A673 (cell line): ENCODE results near the gene SH3PXD2B. TPM values are rescaled to one million over a fixed set of nuclear protein-coding genes. Genes with fewer than 3 reads are reported as not detected.

Source experiments
- BruUV-seq: library from RNA; stranded (reverse); fragments of 400-500 nt; replicated peaks from 2 replicates; lab custom pipeline; 2021; lab: Mats Ljungman, UMichigan
- CTCF ChIA-PET: fragments of 300-600 bp; sonication (Branson Sonifier 250); formaldehyde crosslinking; loops from one replicate; lab custom pipeline; 2022; ENCODE audit warnings: antibody characterized with exemption; lab: Charles Lee
- POLR2A ChIA-PET: fragments of 300-600 bp; sonication (Branson Sonifier 250); formaldehyde crosslinking; loops from one replicate; lab custom pipeline; 2022; ENCODE audit warnings: antibody characterized with exemption; ENCODE audit not compliant: low non-redundant PET; lab: Charles Lee
- DNase-seq: peaks from one replicate; pipeline ENCODE4 v3.0.0-alpha.2; 2015; ENCODE audit warnings: low spot score
- H3K27ac ChIP-seq: fragments of 200-600 bp; sonication (generic); 2 replicates; pipeline ENCODE4 v1.5.1; 2016; ENCODE audit warnings: mixed run types, low read depth, mild to moderate bottlenecking, mixed read lengths, antibody characterized with exemption, low read length; ENCODE audit not compliant: poor library complexity, severe bottlenecking
- H3K27me3 ChIP-seq: fragments of 200-600 bp; sonication (generic); replicated peaks from 2 replicates; pipeline ENCODE4 v1.6.1; 2017; ENCODE audit warnings: mixed run types, low read depth, mild to moderate bottlenecking, mixed read lengths, antibody characterized with exemption, low read length; ENCODE audit not compliant: insufficient read depth, poor library complexity
- H3K36me3 ChIP-seq: fragments of 200-600 bp; sonication (generic); 2 replicates; pipeline ENCODE4 v1.6.1; 2016; ENCODE audit warnings: mixed run types, mild to moderate bottlenecking, mixed read lengths, antibody characterized with exemption, low read length; ENCODE audit not compliant: insufficient read depth, poor library complexity, severe bottlenecking
- H3K4me1 ChIP-seq: fragments of 200-600 bp; sonication (generic); 2 replicates; pipeline ENCODE4 v1.6.1; 2017; ENCODE audit warnings: mixed run types, mild to moderate bottlenecking, mixed read lengths, antibody characterized with exemption, low read length; ENCODE audit not compliant: insufficient read depth, poor library complexity, severe bottlenecking
- H3K4me3 ChIP-seq: fragments of 200-600 bp; sonication (generic); 2 replicates; pipeline ENCODE4 v1.5.1; 2016; ENCODE audit warnings: low read depth, mixed run types, mild to moderate bottlenecking, mixed read lengths, low read length; ENCODE audit not compliant: poor library complexity, severe bottlenecking
- H3K9me3 ChIP-seq: fragments of 200-600 bp; sonication (generic); 2 replicates; pipeline ENCODE4 v1.6.1; 2016; ENCODE audit warnings: mixed run types, low read depth, mild to moderate bottlenecking, mixed read lengths, antibody characterized with exemption, low read length; ENCODE audit not compliant: poor library complexity, severe bottlenecking
- CTCF ChIP-seq: fragments of 300-800, 200-600 bp; sonication (generic); conservative IDR thresholded peaks from 2 replicates; pipeline ENCODE4 v1.5.1; 2017; ENCODE audit warnings: low read depth, mild to moderate bottlenecking, antibody characterized with exemption, low read length, moderate library complexity, mixed read lengths
- EZH2 ChIP-seq: fragments of 200-600 bp; sonication (generic); IDR thresholded peaks from 2 replicates; pipeline ENCODE4 v1.6.1; 2017; ENCODE audit warnings: borderline replicate concordance, low read depth, mild to moderate bottlenecking, mixed read lengths, antibody characterized with exemption, low read length; ENCODE audit not compliant: poor library complexity, severe bottlenecking
- intact Hi-C: fragments of 100-400 bp; cut with micrococcal nuclease; formaldehyde crosslinking; loops from one replicate; pipeline ENCODE4 v1.10.0; 2022; ENCODE audit not compliant: unreplicated experiment
- total RNA-seq: library from RNA; stranded (reverse); gene quantifications from 2 replicates; pipeline ENCODE4 v1.2.3, GENCODE V29; 2021

The SH3PXD2B gene
- total RNA-seq, 1 experiment from 2014 or later = 28.1 TPM

GRCh38 chr5:172442592-172442991, 11.7 kb downstream of the SH3PXD2B start:
- no TSS peak for BruUV-seq
- POLR2A ChIA-PET = no interaction called here
- no peak overlapping the region for H3K27ac ChIP-seq

GRCh38 chr5:172441262-172441751, 13.0 kb downstream of the SH3PXD2B start:
- ChIA-PET CTCF (interaction anchor here (0.8 kb wide), 1 partner anchor 10 kb away, joined by 3 read pairs; no protein-coding TSS in a partner anchor), POLR2A (no interaction called here)
- no peaks in the 10 kb centered on the region for H3K36me3 ChIP-seq
- DNase-seq = no peak
- H3K4me3 ChIP-seq = no peak overlapping the region
- peaks cover 25% of the 10 kb centered on the region for H3K4me1 ChIP-seq
- no peaks in the 10 kb centered on the region for H3K27me3 ChIP-seq
- TF ChIP-seq CTCF (no peak), EZH2 (no peak)
- no TSS peak for BruUV-seq
- H3K27ac ChIP-seq = no peak overlapping the region
- no peaks in the 10 kb centered on the region for H3K9me3 ChIP-seq
- intact Hi-C loops = no loop called here

More at GRCh38 chr5:172442592-172442991, 11.7 kb downstream of the SH3PXD2B start:
- TF ChIP-seq EZH2 = no peak
- no peak for TF ChIP-seq CTCF
- no peaks in the 10 kb centered on the region for H3K36me3 ChIP-seq
- no peak for DNase-seq
- H3K4me3 ChIP-seq = no peak overlapping the region
- CTCF ChIA-PET = no interaction called here
- no peaks in the 10 kb centered on the region for H3K9me3 ChIP-seq
- H3K4me1 ChIP-seq = peaks cover 17% of the 10 kb centered on the region
- H3K27me3 ChIP-seq = no peaks in the 10 kb centered on the region
- intact Hi-C loops = no loop called here

GRCh38 chr5:172440486-172440885, 13.8 kb downstream of the SH3PXD2B start:
- peaks cover 25% of the 10 kb centered on the region for H3K4me1 ChIP-seq
- ChIA-PET POLR2A (no interaction called here), CTCF (interaction anchor here (0.8 kb wide), 1 partner anchor 11 kb away, joined by 3 read pairs; no protein-coding TSS in a partner anchor)
- H3K4me3 ChIP-seq = no peak overlapping the region
- H3K9me3 ChIP-seq = no peaks in the 10 kb centered on the region
- no peaks in the 10 kb centered on the region for H3K27me3 ChIP-seq
- intact Hi-C loops = no loop called here
- BruUV-seq = no TSS peak
- no peaks in the 10 kb centered on the region for H3K36me3 ChIP-seq
- no peak overlapping the region for H3K27ac ChIP-seq
- TF ChIP-seq CTCF (no peak), EZH2 (no peak)
- no peak for DNase-seq
